Stimulated activated CD8-positive, alpha-beta memory T cell treated with anti-CD3 and anti-CD28 coated beads, Interleukin-12 subunit alpha, Interleukin-12 subunit beta, amount 100 ng/mL, for 4 hours (primary cell): ENCODE results near the gene KYNU.
"Not testable (repeated sequence)": the region's sequence is repeated elsewhere in the genome, so short reads cannot be mapped to it uniquely, and the experiment has no call there.

Experiments used
- DNase-seq: peaks from one replicate; pipeline ENCODE4 v3.0.0-alpha.2; 2020; ENCODE audit warnings: low read depth

The KYNU gene

GRCh38 chr2:142877216-142877838 lies at the start of gene KYNU:
Gene KYNU, plus strand, starts transcription at chr2:142877664. Its CDS starts 7,704 bp downstream, at chr2:142885368.
- no peak for DNase-seq

- no peak for DNase-seq
Observed at GRCh38 chr2:142834021-142834420, 43.4 kb upstream of the KYNU start.

- DNase-seq, result no peak
Observed at GRCh38 chr2:142840436-142840835, 37.0 kb upstream of the KYNU start.

GRCh38 chr2:142841788-142842187 lies 35.7 kb upstream of the KYNU start:
- no peak for DNase-seq

GRCh38 chr2:142842369-142842768 lies 35.1 kb upstream of the KYNU start:
- DNase-seq, result no peak

- DNase-seq, result no peak
Observed at GRCh38 chr2:142843731-142844130, 33.7 kb upstream of the KYNU start.

GRCh38 chr2:142848023-142848606 lies 29.3 kb upstream of the KYNU start:
- no peak for DNase-seq

GRCh38 chr2:142849820-142850219 lies 27.6 kb upstream of the KYNU start:
- DNase-seq, result no peak

GRCh38 chr2:142853912-142854311 lies 23.6 kb upstream of the KYNU start:
- DNase-seq, result no peak

GRCh38 chr2:142857256-142858164 lies 20.0 kb upstream of the KYNU start:
- no peak for DNase-seq

- DNase-seq, result no peak
Observed at GRCh38 chr2:142858961-142859360, 18.5 kb upstream of the KYNU start.

- no peak for DNase-seq
Observed at GRCh38 chr2:142862299-142862698, 15.2 kb upstream of the KYNU start.

- DNase-seq, result no peak
Observed at GRCh38 chr2:142862847-142863246, 14.6 kb upstream of the KYNU start.

GRCh38 chr2:142863485-142863961 lies 13.9 kb upstream of the KYNU start:
- no peak for DNase-seq

GRCh38 chr2:142864605-142865004 lies 12.9 kb upstream of the KYNU start:
- not testable (repeated sequence) for DNase-seq

GRCh38 chr2:142865924-142866323 lies 11.5 kb upstream of the KYNU start:
- no peak for DNase-seq

GRCh38 chr2:142866426-142866825 lies 11.0 kb upstream of the KYNU start:
- DNase-seq, result no peak

- no peak for DNase-seq
Observed at GRCh38 chr2:142867136-142867535, 10.3 kb upstream of the KYNU start.

GRCh38 chr2:142868229-142868762 lies 9.2 kb upstream of the KYNU start:
- peak; percentile 10 for DNase-seq

- not testable (repeated sequence) for DNase-seq
Observed at GRCh38 chr2:142869065-142869460, 8.4 kb upstream of the KYNU start.

- DNase-seq, result no peak
Observed at GRCh38 chr2:142869461-142870106, 7.9 kb upstream of the KYNU start.

GRCh38 chr2:142870526-142870925 lies 6.9 kb upstream of the KYNU start:
- no peak for DNase-seq
